GM23338 (cell line): ENCODE results near the gene YIPF7. TPM values are rescaled to one million over a fixed set of nuclear protein-coding genes. Genes with fewer than 3 reads are reported as not detected.

Experiments used
- ATAC-seq: fragments of 200-7000 bp; cut with Tn5 transposase; 3 replicates; pipeline ENCODE4 v1.9.1; 2020
- DNase-seq: peaks from one replicate; pipeline ENCODE4 v3.0.0-alpha.2; 2015; ENCODE audit warnings: low spot score
- H2AFZ ChIP-seq: fragments of 200-600 bp; sonication (generic); 2 replicates; pipeline ENCODE4 v1.8.0; 2016; ENCODE audit warnings: antibody characterized with exemption, mild to moderate bottlenecking, moderate library complexity
- H3F3A ChIP-seq: fragments of 200-600 bp; sonication (generic); replicated peaks from 2 replicates; pipeline ENCODE4 v1.8.0; 2017; ENCODE audit warnings: antibody characterized with exemption, mixed run types, low read depth
- H3K27ac ChIP-seq: fragments of 200-600 bp; sonication (generic); 2 replicates; pipeline ENCODE4 v1.6.1; 2016; ENCODE audit warnings: low read depth
- H3K27me3 ChIP-seq: fragments of 200-600 bp; sonication (generic); 2 replicates; pipeline ENCODE4 v1.8.0; 2016; ENCODE audit warnings: mild to moderate bottlenecking, mixed run types, moderate library complexity; ENCODE audit not compliant: insufficient read depth
- H3K36me3 ChIP-seq: fragments of 200-600 bp; sonication (generic); 2 replicates; pipeline ENCODE4 v1.8.0; 2016; ENCODE audit warnings: mild to moderate bottlenecking; ENCODE audit not compliant: insufficient read depth
- H3K4me1 ChIP-seq: fragments of 200-600 bp; sonication (generic); 2 replicates; pipeline ENCODE4 v1.8.0; 2016; ENCODE audit warnings: mild to moderate bottlenecking, moderate library complexity; ENCODE audit not compliant: insufficient read depth
- H3K4me2 ChIP-seq: fragments of 200-600 bp; sonication (generic); 2 replicates; pipeline ENCODE4 v1.7.1; 2017; ENCODE audit warnings: mixed run types
- H3K4me3 ChIP-seq: fragments of 200-600 bp; sonication (generic); 2 replicates; pipeline ENCODE4 v1.6.1; 2016; ENCODE audit warnings: mixed run types
- H3K79me2 ChIP-seq: fragments of 200-600 bp; sonication (generic); replicated peaks from 2 replicates; pipeline ENCODE4 v1.8.0; 2017; ENCODE audit warnings: mild to moderate bottlenecking; ENCODE audit not compliant: insufficient read depth
- H3K9me2 ChIP-seq: fragments of 200-600 bp; sonication (generic); 2 replicates; pipeline ENCODE4 v1.8.0; 2017; ENCODE audit not compliant: insufficient read depth
- H4K20me1 ChIP-seq: fragments of 200-600 bp; sonication (generic); replicated peaks from 2 replicates; pipeline ENCODE4 v1.8.0; 2017; ENCODE audit warnings: mild to moderate bottlenecking; ENCODE audit not compliant: insufficient read depth
- H3K27ac Mint-ChIP-seq: 2 replicates; pipeline ENCODE4 v1.8.0; 2020; ENCODE audit warnings: inconsistent platforms, mild to moderate bottlenecking, moderate library complexity, mixed read lengths
- H3K27me3 Mint-ChIP-seq: 3 replicates; pipeline ENCODE4 v1.8.0; 2022; ENCODE audit warnings: low read depth, mild to moderate bottlenecking, moderate library complexity, mixed read lengths, inconsistent platforms; ENCODE audit not compliant: insufficient read depth, poor library complexity
- H3K36me3 Mint-ChIP-seq: 3 replicates; pipeline ENCODE4 v1.8.0; 2021; ENCODE audit warnings: low read depth, mild to moderate bottlenecking, inconsistent platforms, moderate library complexity, mixed read lengths
- H3K4me1 Mint-ChIP-seq: 3 replicates; pipeline ENCODE4 v1.8.0; 2020; ENCODE audit warnings: mild to moderate bottlenecking, inconsistent platforms, mixed read lengths
- H3K4me3 Mint-ChIP-seq: 3 replicates; pipeline ENCODE4 v1.8.0; 2021; ENCODE audit warnings: moderate library complexity, mild to moderate bottlenecking, inconsistent platforms, mixed read lengths
- H3K9me3 Mint-ChIP-seq: 3 replicates; pipeline ENCODE4 v1.8.0; 2020; ENCODE audit warnings: moderate library complexity, mild to moderate bottlenecking, inconsistent platforms, mixed read lengths
- CREB1 ChIP-seq: fragments of 250-450 bp; sonication (Bioruptor Pico); IDR thresholded peaks from 2 replicates; pipeline ENCODE4 v1.5.0; 2020; ENCODE audit warnings: low read depth, mild to moderate bottlenecking, moderate library complexity
- EZH2 ChIP-seq: fragments of 200-600 bp; sonication (generic); IDR thresholded peaks from one replicate; pipeline ENCODE4 v1.8.0; 2017; ENCODE audit warnings: antibody characterized with exemption, mild to moderate bottlenecking, low read depth; ENCODE audit not compliant: unreplicated experiment
- EZH2phosphoT487 ChIP-seq: fragments of 200-600 bp; sonication (generic); IDR thresholded peaks from one replicate; pipeline ENCODE4 v1.8.1; 2018; ENCODE audit warnings: antibody characterized with exemption; ENCODE audit not compliant: unreplicated experiment
- JUNB ChIP-seq: IDR thresholded peaks from one replicate; pipeline ENCODE4 v1.6.1; 2016; ENCODE audit warnings: antibody characterized with exemption; ENCODE audit not compliant: unreplicated experiment
- NANOG ChIP-seq: IDR thresholded peaks from 2 replicates; pipeline ENCODE4 v1.6.1; 2016; ENCODE audit warnings: antibody characterized with exemption, borderline replicate concordance
- POLR2AphosphoS5 ChIP-seq: IDR thresholded peaks from 2 replicates; pipeline ENCODE4 v1.6.1; 2016; ENCODE audit warnings: antibody characterized with exemption, low read depth
- STAT1 ChIP-seq: IDR thresholded peaks from one replicate; pipeline ENCODE4 v1.6.1; 2016; ENCODE audit warnings: antibody characterized with exemption; ENCODE audit not compliant: unreplicated experiment
- ZNF114 ChIP-seq: fragments of 250-450 bp; sonication (Bioruptor Pico); IDR thresholded peaks from 2 replicates; pipeline ENCODE4 v1.5.0; 2020; ENCODE audit warnings: mild to moderate bottlenecking, moderate library complexity
- ZNF331 ChIP-seq: fragments of 250-450 bp; sonication (Bioruptor Pico); IDR thresholded peaks from 2 replicates; pipeline ENCODE4 v1.5.0; 2020; ENCODE audit warnings: low read depth, mild to moderate bottlenecking, moderate library complexity
- polyA plus RNA-seq: library from polyadenylated mRNA; unstranded; fragments of >200 nt; fragmentation: Nextera tagmentation; extraction: Ambion mirVana; gene quantifications from 2 replicates; pipeline ENCODE4 v1.2.1, GENCODE V29; 2016
- total RNA-seq: library from RNA; depleted of rRNA; stranded (reverse); fragments of >200 nt; shearing (Covaris generic); gene quantifications from 2 replicates; pipeline ENCODE4 v1.2.3, GENCODE V29; 2014
- TF ChIP-seq, protein P1 (sequence below): IDR thresholded peaks from one replicate; pipeline ENCODE4 v1.6.1; 2018; ENCODE audit warnings: antibody characterized with exemption; ENCODE audit not compliant: unreplicated experiment
- TF ChIP-seq, protein P2 (sequence below), 2 experiments: fragments of 200-600 bp in 1 of 2; sonication (generic) in 1 of 2; conservative IDR thresholded peaks; 2 replicates each; pipeline versions ENCODE4 v1.5.1 to v1.6.1; 2016 to 2017; ENCODE audit warnings: antibody characterized with exemption in 2 of 2, low read depth in 2 of 2, mild to moderate bottlenecking in 2 of 2, moderate library complexity in 1 of 2
- TF ChIP-seq, protein P3 (sequence below): fragments of 250-450 bp; sonication (Bioruptor Pico); IDR thresholded peaks from 2 replicates; pipeline ENCODE4 v1.5.0; 2020; ENCODE audit warnings: mild to moderate bottlenecking, moderate library complexity
- TF ChIP-seq, protein P4 (sequence below): IDR thresholded peaks from 2 replicates; pipeline ENCODE4 v1.6.1; 2016; ENCODE audit warnings: antibody characterized with exemption

The YIPF7 gene
- total and polyA plus RNA-seq, 2 experiments from 2014 or later, result not detected

DNA sequence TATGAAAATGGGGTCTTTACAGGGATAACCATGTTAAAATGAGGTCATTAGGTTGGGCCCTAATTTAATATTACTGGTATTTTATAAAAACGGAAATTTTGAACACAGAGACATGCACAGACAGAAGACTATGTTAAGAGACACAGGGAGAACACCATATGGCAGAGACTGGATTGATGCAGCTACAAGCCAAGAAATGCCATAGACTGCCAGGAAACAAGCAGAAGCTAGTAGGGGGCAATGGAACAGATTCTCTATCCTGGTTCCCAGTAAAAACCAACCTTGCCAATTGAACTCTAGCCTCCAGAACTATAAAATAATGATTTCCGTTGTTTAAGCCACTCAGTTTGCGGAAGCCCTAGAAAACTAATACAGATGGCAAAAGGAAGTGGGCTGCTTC, 20.2 kb upstream of the YIPF7 start:
- Histone ChIP-seq H3K4me2 (no peak overlapping the region), H3K9me2 (no peaks in the 10 kb centered on the region), H3K27ac (no peak overlapping the region), H3F3A (no peaks in the 10 kb centered on the region), H3K27me3 (no peaks in the 10 kb centered on the region), H3K4me3 (no peak overlapping the region), H2AFZ (no peak overlapping the region), H3K36me3 (no peaks in the 10 kb centered on the region), H4K20me1 (no peaks in the 10 kb centered on the region), H3K4me1 (no peaks in the 10 kb centered on the region), H3K79me2 (no peaks in the 10 kb centered on the region)
- H3K4me3 Mint-ChIP-seq, result no peak overlapping the region
- H3K4me1 Mint-ChIP-seq, result no peaks in the 10 kb centered on the region
- no peaks in the 10 kb centered on the region for H3K9me3 Mint-ChIP-seq
- TF ChIP-seq, protein P1, sequence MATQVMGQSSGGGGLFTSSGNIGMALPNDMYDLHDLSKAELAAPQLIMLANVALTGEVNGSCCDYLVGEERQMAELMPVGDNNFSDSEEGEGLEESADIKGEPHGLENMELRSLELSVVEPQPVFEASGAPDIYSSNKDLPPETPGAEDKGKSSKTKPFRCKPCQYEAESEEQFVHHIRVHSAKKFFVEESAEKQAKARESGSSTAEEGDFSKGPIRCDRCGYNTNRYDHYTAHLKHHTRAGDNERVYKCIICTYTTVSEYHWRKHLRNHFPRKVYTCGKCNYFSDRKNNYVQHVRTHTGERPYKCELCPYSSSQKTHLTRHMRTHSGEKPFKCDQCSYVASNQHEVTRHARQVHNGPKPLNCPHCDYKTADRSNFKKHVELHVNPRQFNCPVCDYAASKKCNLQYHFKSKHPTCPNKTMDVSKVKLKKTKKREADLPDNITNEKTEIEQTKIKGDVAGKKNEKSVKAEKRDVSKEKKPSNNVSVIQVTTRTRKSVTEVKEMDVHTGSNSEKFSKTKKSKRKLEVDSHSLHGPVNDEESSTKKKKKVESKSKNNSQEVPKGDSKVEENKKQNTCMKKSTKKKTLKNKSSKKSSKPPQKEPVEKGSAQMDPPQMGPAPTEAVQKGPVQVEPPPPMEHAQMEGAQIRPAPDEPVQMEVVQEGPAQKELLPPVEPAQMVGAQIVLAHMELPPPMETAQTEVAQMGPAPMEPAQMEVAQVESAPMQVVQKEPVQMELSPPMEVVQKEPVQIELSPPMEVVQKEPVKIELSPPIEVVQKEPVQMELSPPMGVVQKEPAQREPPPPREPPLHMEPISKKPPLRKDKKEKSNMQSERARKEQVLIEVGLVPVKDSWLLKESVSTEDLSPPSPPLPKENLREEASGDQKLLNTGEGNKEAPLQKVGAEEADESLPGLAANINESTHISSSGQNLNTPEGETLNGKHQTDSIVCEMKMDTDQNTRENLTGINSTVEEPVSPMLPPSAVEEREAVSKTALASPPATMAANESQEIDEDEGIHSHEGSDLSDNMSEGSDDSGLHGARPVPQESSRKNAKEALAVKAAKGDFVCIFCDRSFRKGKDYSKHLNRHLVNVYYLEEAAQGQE, result no peak
- TF ChIP-seq EZH2 (no peak), CREB1 (CRISPR knock-in tag) (no peak), STAT1 (no peak), POLR2AphosphoS5 (no peak), ZNF114 (CRISPR knock-in tag) (no peak), ZNF331 (CRISPR knock-in tag) (no peak), EZH2phosphoT487 (no peak), NANOG (no peak), JUNB (no peak)
- TF ChIP-seq, protein P2, sequence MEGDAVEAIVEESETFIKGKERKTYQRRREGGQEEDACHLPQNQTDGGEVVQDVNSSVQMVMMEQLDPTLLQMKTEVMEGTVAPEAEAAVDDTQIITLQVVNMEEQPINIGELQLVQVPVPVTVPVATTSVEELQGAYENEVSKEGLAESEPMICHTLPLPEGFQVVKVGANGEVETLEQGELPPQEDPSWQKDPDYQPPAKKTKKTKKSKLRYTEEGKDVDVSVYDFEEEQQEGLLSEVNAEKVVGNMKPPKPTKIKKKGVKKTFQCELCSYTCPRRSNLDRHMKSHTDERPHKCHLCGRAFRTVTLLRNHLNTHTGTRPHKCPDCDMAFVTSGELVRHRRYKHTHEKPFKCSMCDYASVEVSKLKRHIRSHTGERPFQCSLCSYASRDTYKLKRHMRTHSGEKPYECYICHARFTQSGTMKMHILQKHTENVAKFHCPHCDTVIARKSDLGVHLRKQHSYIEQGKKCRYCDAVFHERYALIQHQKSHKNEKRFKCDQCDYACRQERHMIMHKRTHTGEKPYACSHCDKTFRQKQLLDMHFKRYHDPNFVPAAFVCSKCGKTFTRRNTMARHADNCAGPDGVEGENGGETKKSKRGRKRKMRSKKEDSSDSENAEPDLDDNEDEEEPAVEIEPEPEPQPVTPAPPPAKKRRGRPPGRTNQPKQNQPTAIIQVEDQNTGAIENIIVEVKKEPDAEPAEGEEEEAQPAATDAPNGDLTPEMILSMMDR (conservative IDR thresholded peaks at IDR 0.05; ENCODE audit: low read depth in 2 of 2), result no peak
- TF ChIP-seq, protein P3, sequence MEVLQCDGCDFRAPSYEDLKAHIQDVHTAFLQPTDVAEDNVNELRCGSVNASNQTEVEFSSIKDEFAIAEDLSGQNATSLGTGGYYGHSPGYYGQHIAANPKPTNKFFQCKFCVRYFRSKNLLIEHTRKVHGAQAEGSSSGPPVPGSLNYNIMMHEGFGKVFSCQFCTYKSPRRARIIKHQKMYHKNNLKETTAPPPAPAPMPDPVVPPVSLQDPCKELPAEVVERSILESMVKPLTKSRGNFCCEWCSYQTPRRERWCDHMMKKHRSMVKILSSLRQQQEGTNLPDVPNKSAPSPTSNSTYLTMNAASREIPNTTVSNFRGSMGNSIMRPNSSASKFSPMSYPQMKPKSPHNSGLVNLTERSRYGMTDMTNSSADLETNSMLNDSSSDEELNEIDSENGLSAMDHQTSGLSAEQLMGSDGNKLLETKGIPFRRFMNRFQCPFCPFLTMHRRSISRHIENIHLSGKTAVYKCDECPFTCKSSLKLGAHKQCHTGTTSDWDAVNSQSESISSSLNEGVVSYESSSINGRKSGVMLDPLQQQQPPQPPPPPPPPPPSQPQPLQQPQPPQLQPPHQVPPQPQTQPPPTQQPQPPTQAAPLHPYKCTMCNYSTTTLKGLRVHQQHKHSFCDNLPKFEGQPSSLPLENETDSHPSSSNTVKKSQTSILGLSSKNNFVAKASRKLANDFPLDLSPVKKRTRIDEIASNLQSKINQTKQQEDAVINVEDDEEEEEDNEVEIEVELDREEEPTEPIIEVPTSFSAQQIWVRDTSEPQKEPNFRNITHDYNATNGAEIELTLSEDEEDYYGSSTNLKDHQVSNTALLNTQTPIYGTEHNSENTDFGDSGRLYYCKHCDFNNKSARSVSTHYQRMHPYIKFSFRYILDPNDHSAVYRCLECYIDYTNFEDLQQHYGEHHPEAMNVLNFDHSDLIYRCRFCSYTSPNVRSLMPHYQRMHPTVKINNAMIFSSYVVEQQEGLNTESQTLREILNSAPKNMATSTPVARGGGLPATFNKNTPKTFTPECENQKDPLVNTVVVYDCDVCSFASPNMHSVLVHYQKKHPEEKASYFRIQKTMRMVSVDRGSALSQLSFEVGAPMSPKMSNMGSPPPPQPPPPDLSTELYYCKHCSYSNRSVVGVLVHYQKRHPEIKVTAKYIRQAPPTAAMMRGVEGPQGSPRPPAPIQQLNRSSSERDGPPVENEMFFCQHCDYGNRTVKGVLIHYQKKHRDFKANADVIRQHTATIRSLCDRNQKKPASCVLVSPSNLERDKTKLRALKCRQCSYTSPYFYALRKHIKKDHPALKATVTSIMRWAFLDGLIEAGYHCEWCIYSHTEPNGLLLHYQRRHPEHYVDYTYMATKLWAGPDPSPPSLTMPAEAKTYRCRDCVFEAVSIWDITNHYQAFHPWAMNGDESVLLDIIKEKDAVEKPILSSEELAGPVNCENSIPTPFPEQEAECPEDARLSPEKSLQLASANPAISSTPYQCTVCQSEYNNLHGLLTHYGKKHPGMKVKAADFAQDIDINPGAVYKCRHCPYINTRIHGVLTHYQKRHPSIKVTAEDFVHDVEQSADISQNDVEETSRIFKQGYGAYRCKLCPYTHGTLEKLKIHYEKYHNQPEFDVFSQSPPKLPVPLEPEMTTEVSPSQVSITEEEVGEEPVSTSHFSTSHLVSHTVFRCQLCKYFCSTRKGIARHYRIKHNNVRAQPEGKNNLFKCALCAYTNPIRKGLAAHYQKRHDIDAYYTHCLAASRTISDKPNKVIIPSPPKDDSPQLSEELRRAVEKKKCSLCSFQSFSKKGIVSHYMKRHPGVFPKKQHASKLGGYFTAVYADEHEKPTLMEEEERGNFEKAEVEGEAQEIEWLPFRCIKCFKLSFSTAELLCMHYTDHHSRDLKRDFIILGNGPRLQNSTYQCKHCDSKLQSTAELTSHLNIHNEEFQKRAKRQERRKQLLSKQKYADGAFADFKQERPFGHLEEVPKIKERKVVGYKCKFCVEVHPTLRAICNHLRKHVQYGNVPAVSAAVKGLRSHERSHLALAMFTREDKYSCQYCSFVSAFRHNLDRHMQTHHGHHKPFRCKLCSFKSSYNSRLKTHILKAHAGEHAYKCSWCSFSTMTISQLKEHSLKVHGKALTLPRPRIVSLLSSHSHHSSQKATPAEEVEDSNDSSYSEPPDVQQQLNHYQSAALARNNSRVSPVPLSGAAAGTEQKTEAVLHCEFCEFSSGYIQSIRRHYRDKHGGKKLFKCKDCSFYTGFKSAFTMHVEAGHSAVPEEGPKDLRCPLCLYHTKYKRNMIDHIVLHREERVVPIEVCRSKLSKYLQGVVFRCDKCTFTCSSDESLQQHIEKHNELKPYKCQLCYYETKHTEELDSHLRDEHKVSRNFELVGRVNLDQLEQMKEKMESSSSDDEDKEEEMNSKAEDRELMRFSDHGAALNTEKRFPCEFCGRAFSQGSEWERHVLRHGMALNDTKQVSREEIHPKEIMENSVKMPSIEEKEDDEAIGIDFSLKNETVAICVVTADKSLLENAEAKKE, result no peak
- TF ChIP-seq, protein P4, sequence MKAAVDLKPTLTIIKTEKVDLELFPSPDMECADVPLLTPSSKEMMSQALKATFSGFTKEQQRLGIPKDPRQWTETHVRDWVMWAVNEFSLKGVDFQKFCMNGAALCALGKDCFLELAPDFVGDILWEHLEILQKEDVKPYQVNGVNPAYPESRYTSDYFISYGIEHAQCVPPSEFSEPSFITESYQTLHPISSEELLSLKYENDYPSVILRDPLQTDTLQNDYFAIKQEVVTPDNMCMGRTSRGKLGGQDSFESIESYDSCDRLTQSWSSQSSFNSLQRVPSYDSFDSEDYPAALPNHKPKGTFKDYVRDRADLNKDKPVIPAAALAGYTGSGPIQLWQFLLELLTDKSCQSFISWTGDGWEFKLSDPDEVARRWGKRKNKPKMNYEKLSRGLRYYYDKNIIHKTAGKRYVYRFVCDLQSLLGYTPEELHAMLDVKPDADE, result no peak
- no peaks in the 10 kb centered on the region for H3K36me3 Mint-ChIP-seq
- DNase-seq (no peak), ATAC-seq (no peak)
- no peak overlapping the region for H3K27ac Mint-ChIP-seq
- H3K27me3 Mint-ChIP-seq, result no peaks in the 10 kb centered on the region
